HG02970 (cell line): ENCODE results near the gene THUMPD1.
A peak's percentile ranks its signal among the peaks of the same experiment; 100 is the strongest.
"Not testable (repeated sequence)": the region's sequence is repeated elsewhere in the genome, so short reads cannot be mapped to it uniquely, and the experiment has no call there.

ENCODE experiments used
- ATAC-seq: cut with Tn5 transposase; IDR thresholded peaks from one replicate; pipeline ENCODE4 v1.9.1; 2021; ENCODE audit warnings: mild to moderate bottlenecking, moderate library complexity, moderate number of reproducible peaks; ENCODE audit not compliant: unreplicated experiment, low FRiP score

The THUMPD1 gene, protein sequence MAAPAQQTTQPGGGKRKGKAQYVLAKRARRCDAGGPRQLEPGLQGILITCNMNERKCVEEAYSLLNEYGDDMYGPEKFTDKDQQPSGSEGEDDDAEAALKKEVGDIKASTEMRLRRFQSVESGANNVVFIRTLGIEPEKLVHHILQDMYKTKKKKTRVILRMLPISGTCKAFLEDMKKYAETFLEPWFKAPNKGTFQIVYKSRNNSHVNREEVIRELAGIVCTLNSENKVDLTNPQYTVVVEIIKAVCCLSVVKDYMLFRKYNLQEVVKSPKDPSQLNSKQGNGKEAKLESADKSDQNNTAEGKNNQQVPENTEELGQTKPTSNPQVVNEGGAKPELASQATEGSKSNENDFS

GRCh38 chr16:20741554-20742285, at the start of gene THUMPD1:
Gene THUMPD1 (minus strand): TSS chr16:20741818. CDS start chr16:20741739, 79 bp downstream.
- peak; percentile 85 for ATAC-seq

GRCh38 chr16:20789130-20789529, 47.5 kb upstream of the THUMPD1 start:
- ATAC-seq, result no peak

DNA sequence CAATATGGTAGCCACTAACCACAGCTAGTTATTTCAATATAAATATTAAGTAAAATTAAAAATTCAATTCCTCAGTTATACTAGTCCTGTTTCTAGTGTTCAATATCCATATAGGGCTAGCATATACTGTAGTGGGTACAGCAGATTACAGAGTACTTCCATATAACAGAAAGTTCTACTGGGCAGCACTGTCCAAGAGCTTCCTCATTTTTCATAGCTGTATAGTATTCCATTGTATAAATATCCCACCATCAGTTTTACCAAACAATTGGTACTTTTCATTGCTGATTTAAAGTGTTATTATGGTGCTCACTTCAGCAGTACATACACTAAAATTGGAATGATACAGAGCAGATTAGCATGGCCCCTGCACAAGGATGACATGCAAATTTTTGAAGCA, 42.6 kb upstream of the THUMPD1 start:
- no peak for ATAC-seq

DNA sequence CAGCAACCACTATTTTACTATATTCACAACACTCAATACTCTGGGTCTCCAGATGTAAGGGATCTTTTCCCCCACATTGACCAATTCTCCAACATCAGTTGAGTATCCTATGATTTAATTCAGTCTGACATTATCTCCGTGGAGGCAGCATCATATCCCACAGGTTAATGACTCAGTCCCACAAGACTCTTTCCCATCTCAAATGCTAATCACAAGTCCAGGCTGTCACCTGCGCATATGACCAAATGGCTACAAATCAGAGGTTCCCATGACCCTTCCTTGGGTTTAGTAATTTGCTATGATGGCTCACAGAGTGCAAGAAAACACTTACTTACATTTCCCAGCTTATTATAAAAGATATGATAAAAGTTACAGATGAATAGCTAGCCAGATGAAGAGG, 40.9 kb upstream of the THUMPD1 start:
- no peak for ATAC-seq

GRCh38 chr16:20781697-20782096, 40.1 kb upstream of the THUMPD1 start:
- ATAC-seq, result no peak

DNA sequence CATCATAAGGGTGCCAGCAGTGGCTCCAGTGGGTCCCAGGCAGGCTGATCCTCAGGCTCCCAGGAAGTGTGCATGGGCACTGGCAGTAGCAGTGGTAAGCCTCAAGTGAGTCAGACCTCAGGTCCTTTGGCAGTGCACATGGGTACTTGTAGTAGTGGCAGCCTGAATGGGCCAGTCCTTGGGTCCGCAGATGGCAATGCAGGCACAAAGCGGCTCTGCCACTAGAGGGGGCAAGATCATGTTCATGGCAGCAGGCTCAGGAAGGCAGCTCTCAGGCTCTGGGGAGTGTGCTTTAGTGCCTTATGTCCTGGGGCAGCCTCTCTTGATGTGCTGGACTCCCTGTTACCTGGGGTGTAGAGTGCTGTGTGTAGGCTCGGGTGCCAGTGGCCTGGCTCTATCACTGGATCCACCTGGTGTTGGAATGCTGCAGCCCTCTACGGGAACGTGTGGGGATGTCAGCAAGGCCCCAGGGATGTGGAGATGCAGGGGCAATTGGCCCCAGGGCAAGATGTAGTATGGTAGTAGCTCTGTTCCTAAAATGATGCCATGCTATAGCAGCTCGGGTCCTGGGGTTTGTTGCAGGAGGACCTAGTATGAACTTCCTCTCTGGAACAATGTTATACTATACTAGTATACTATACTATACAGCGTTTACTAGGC, 33.2 kb upstream of the THUMPD1 start:
- no peak for ATAC-seq

- ATAC-seq, result no peak
Observed at GRCh38 chr16:20773679-20774078, 32.1 kb upstream of the THUMPD1 start.

DNA sequence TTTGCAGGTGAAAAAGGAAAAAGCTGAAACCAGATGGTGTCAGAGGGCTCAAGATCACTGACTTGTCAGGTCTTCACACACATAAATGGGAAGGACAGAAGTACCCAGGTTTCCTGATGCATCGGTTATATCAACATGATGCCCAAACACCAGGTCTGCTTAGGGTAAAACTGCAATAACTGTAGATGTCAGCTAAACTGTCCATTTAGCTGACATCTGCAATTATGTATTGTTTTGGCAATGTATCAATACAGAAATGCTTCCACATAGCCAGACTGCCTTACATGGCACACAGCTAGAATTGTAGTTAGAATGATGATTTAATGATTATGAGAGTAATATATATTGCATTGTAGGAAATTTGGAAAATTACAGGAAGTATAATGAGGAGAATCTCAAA, 27.2 kb upstream of the THUMPD1 start:
- ATAC-seq, result no peak

DNA sequence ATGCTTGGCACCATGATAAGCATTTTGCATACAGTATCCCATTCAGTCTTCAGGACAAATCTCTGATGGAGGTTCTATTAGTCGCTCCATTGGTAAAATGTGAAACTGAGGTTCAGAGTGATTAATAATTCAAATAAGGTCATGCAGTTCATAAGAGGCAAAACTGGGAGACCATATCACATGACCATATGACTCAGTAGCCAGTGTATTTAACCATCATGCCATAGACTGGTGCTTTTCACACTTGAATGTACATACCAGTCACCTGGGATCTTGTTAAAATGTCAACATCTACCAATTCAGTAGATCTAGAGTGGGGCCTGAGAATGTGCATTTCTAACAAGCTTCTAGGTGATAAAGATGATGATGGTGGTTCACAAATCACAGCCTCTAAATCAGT, 26.5 kb upstream of the THUMPD1 start:
- no peak for ATAC-seq

- no peak for ATAC-seq
Observed at GRCh38 chr16:20767577-20767976, 26.0 kb upstream of the THUMPD1 start.

- no peak for ATAC-seq
Observed at GRCh38 chr16:20766294-20766693, 24.7 kb upstream of the THUMPD1 start.

DNA sequence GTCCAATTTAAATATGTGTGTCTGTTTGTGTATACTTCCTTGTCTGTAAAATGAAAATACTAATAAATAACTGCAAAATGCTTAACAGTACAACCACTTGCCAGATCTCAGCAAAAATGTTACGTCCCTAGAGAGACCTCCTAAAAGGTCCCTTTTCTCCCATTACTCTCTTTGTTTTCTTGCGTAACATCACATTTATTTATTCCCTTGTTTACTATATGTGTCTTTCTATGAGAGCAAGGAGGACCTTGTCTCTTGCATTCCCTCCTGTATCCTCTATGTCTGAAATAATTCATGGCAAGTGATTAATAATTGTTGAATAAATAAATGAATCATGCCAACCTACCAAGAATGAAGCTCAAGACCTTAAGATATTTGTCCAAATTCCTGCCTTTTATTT, 24.1 kb upstream of the THUMPD1 start:
- ATAC-seq, result no peak

DNA sequence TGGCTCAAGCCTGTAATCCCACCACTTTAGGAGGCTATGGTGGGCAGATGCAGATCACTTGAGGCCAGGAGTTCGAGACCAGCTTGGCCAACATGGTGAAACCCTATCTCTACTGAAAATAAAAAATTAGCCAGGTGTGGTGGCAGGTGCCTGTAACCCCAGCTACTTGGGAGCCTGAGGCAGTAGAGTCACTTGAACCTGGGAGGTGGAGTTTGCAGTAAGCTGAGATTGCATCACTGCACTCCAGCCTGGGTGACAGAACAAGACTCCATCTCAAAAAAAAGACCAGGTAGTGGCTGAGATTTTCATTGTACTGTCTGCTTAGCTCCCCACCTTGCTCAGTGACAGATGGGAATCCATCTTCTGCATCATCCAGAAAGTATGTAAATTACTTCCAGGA, 22.8 kb upstream of the THUMPD1 start:
- ATAC-seq, result not testable (repeated sequence)

- ATAC-seq, result peak; percentile 98
Observed at GRCh38 chr16:20763461-20764232, 22.0 kb upstream of the THUMPD1 start, which contains the start of gene ACSM3. Gene ACSM3 (plus strand): TSS chr16:20764014. CDS start chr16:20770035, 6,021 bp downstream.

DNA sequence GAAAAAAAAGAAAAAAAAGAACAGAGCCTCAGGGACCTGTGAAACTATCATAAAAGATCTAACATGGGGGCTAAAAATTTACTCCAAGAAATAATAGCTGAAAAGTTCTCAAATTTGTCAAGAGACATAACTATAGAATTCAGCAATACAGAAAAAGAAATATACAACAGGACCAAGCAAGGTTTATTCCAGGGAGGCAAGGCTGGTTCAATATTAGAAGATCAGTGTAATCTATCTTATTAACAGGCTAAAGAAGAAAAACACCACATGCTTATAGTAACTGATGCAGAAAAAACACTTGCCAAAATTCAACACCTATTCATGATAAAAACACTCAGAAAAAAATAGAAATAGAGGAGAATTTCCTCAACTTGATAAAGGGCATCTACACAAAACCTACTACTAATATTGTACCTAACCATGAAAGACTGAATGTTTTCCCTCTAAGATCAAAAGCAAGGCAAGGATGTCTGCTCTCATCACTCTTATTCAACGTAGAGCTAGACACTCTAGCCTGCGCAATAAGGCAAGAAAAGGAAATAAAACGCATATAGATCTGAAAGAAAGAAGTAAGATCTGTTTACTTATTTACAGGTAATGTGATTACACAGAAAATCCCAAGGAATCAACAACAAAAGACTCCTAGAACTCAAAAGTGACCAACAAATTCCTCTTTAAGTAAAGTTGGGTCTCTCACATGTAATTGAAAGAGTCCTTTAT, 20.9 kb upstream of the THUMPD1 start:
- ATAC-seq, result no peak

GRCh38 chr16:20761175-20761574, 19.6 kb upstream of the THUMPD1 start:
- ATAC-seq, result no peak

DNA sequence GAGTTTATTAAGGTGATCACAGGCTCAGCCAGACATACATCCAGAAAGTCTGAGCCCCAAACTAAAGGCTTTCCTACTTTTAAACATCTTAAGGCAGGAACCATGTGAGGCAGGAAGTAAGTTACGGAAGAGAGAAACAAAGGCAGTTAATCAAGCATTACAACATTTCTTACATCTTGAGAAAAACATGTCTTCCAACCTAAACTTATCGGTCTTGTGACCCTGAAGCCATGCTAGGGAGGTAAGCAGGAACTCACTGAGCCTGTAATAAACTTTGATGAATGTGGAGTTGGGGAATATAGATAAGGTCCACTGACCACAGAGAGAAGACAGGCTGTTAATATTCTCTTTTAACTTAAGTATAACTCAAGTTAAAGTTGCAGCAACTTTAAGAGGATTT, 18.7 kb upstream of the THUMPD1 start:
- no peak for ATAC-seq

GRCh38 chr16:20755799-20756198, 14.2 kb upstream of the THUMPD1 start:
- not testable (repeated sequence) for ATAC-seq

GRCh38 chr16:20755238-20755637, 13.6 kb upstream of the THUMPD1 start:
- no peak for ATAC-seq

DNA sequence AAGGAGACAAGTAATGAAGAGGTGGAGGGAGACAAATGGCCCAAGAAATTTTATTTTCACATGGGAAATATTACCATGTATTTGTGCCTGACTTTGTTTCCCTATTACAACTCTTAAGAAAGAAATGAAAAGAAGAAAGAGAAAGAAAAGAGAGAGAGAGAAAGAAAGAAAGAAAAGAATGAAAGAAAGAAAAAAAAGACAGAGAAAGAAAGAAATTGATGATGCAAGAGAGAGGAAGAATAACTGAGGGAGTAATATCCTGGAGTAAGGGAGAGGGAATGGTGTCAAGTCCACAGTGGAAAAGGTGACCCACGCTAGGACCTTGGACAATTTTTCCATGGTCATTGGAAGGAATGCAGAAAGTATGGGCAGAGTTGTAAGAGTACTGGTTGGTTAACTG, 12.1 kb upstream of the THUMPD1 start:
- ATAC-seq, result no peak
